ENCODE measurements around the gene CFAP410. TPM values are rescaled to one million over a fixed set of nuclear protein-coding genes. Genes with fewer than 3 reads are reported as not detected.

CFAP410 gene
- total and polyA plus RNA-seq, 2 of the 8 experiments (the other 6 are each of a cell fraction or from before 2014, with no cell fraction given): 10.6 to 12.0 TPM

DNA sequence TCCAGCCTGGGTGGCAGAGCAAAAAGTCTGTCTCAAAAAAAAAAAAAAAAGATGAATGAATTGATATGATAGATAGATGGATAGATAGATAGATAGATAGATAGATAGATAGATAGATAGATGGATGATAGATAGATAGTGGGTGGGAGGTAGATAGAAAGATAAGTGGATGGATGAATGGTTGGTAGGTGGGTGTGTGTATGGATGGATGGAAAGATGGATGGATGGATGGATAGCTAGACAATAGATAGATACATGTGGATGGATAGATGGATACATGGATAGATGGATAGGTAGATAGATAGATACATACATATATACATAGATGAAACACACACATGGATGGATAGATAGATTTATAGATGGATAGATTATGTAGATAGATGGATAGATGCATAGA, 42.7 kb upstream of the CFAP410 start (continued):
- TF ChIP-seq CBX5 (IDR thresholded peaks at IDR 0.05; ENCODE audit: low read depth, low read length) (no peak), CREB1 (IDR thresholded peaks at IDR 0.05) (no peak), SP2 (IDR thresholded peaks at IDR 0.05; ENCODE audit: low read length) (no peak), SP1 (IDR thresholded peaks at IDR 0.05; ENCODE audit: low read depth, low read length) (no peak), CHD1 (IDR thresholded peaks at IDR 0.05; ENCODE audit: low read depth, low read length) (no peak), TAF7 (optimal IDR thresholded peaks at IDR 0.05; ENCODE audit: borderline replicate concordance, low read depth, low read length) (no peak), MAFK (IDR thresholded peaks at IDR 0.05; ENCODE audit: low read depth, low read length) (no peak)

Data from H1 (cell line).